ENCODE data around the gene LRRC4C.

Gene LRRC4C

GRCh38 chr11:41431784-41432183 lies 27.7 kb downstream of the LRRC4C start:
- no peak overlapping the region for H3K4me3 ChIP-seq (ENCODE audit: low read depth, low read length)
- DNase-seq (ENCODE audit: low read depth) = no peak

DNA sequence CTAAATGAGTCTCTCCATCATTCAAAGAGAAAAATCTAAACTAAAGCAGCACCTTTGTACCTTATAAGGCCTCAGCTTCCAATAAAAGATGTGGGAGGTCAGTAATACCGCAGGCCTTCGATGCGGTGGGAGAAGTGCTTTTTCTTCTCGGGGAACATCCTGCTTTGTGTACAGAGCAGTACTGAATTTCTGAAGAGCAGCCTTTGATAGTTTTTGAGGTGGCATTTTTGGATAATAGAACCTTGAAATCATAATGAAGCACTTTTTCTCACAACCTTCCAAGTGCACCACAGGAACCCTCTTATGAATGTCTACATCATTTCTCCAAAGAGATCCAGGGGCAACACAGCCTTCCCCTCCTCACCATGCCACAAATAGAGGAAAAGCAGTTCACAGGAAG lies 39.6 kb downstream of the LRRC4C start:
- DNase-seq (ENCODE audit: low read depth) = no peak

DNA sequence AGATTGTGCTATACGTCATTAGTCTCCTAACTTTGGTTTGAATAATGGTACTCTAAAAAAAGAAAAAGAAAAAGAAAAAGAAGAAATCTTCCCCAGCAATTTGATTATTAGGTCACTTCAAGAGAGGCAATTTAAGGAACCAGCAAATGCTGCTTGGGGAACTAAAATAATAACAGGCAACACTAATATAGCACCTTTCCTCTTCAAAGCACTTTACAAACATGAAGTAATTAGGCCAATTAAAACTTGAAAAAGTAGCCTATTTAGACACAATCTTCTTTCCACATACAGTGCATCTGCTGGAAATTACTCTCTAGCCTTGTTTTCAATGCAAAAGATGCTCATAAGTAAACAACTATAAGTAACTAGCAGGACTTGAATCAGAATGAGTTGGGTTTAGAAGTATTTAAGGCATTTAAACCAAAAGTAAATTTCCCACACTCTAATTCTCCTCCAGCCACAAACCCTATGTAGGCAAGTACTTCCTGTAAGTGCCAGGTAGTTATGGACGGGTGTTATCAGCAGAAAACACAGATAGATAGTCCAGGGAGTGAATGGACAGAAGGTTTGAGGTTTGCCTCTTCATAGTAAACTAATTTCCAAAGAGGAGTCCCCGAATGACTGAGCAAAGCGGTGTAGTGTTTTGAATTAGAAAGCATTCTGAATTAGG lies 44.5 kb downstream of the LRRC4C start:
- no peak for DNase-seq (ENCODE audit: low read depth)
- no peak overlapping the region for H3K4me3 ChIP-seq (ENCODE audit: low read depth, low read length)

More for the DNA sequence above, 39.6 kb downstream of the LRRC4C start:
- H3K4me3 ChIP-seq (ENCODE audit: low read depth, low read length) = no peak overlapping the region

GRCh38 chr11:41413843-41414242 lies 45.6 kb downstream of the LRRC4C start:
- no peak for DNase-seq (ENCODE audit: low read depth)
- no peak overlapping the region for H3K4me3 ChIP-seq (ENCODE audit: low read depth, low read length)

DNA sequence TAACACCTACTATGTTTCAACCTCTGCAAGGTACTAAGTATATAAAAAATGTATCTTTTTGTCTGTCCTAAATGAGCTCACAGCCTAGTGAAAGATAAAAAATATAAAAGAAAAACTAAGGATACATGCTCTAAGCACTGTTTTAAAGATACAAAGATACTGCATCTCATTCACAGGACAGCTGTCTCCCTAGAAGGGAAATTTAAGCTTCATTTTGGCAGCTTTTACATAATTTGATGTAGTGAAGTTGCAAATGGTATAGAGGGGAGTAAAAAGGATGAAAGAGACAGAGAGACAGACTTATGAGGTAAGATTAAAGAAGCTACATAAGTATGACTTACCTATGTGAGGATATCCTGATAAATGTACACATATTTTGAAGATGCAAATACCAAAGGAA lies 53.6 kb downstream of the LRRC4C start:
- DNase-seq (ENCODE audit: low read depth) = no peak
- H3K4me3 ChIP-seq (ENCODE audit: low read depth, low read length) = no peak overlapping the region

DNA sequence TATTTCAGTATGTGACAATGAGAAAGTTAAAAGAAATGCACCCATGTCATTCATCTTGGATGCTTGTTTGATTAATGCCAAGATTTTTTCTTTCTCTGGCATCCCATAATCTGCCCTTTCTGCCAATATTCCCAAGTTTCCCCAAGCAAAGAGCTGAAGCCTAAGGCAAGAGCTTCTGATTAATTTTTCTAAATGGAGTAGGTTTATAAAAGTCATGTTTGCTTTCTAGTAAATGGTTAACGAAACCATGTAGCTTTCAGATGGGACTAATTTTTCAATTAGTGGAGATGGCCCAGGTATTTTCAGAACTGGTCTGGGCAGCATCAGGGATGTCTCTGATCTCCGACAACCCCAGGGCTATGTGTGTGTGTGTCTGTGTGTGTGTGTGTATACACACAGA lies 55.3 kb downstream of the LRRC4C start:
- no peak for DNase-seq (ENCODE audit: low read depth)
- no peak overlapping the region for H3K4me3 ChIP-seq (ENCODE audit: low read depth, low read length)

GRCh38 chr11:41403458-41403857 lies 56.0 kb downstream of the LRRC4C start:
- no peak overlapping the region for H3K4me3 ChIP-seq (ENCODE audit: low read depth, low read length)
- no peak for DNase-seq (ENCODE audit: low read depth)

- no peak for DNase-seq (ENCODE audit: low read depth)
- H3K4me3 ChIP-seq (ENCODE audit: low read depth, low read length) = no peak overlapping the region
Measured at GRCh38 chr11:41400819-41401382, 58.6 kb downstream of the LRRC4C start.

GRCh38 chr11:41400124-41400523 lies 59.3 kb downstream of the LRRC4C start:
- no peak for DNase-seq (ENCODE audit: low read depth)
- H3K4me3 ChIP-seq (ENCODE audit: low read depth, low read length) = no peak overlapping the region

- H3K4me3 ChIP-seq (ENCODE audit: low read depth, low read length) = no peak overlapping the region
- no peak for DNase-seq (ENCODE audit: low read depth)
Measured at GRCh38 chr11:41399323-41399722, 60.1 kb downstream of the LRRC4C start.

GRCh38 chr11:41398175-41398574 lies 61.3 kb downstream of the LRRC4C start:
- DNase-seq (ENCODE audit: low read depth) = no peak
- H3K4me3 ChIP-seq (ENCODE audit: low read depth, low read length) = no peak overlapping the region

DNA sequence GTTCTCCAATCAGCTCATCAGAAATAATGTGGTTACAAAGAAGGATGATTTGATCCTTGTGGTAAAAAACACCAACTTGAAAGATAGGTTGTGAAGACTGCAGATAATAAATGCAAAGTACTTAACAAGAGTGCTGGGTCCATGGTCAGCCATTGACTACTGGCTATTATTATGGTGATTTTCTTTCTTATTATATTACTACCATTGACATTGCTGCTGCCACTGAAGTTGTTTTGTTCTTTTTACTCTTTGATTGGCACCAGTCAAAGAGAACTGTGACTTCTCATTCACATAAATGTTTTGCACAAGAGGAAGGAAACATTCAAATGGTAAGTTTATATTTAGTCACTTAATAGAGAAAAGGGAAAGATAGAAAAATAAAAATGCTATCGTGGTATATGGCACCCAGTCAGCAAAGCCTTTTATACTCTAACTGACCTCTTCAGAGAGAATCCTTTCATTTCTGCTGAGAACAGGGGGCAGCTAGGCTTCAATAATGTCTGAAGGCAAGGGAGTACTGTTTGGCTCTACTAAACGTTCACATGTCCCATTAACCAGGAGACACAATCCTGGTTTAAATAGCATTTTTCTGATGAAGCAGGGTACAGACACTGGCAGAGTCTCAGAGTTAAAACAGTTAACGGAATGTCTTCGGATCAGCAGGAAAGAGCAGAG lies 64.8 kb downstream of the LRRC4C start:
- no peak for DNase-seq (ENCODE audit: low read depth)
- no peak overlapping the region for H3K4me3 ChIP-seq (ENCODE audit: low read depth, low read length)

DNA sequence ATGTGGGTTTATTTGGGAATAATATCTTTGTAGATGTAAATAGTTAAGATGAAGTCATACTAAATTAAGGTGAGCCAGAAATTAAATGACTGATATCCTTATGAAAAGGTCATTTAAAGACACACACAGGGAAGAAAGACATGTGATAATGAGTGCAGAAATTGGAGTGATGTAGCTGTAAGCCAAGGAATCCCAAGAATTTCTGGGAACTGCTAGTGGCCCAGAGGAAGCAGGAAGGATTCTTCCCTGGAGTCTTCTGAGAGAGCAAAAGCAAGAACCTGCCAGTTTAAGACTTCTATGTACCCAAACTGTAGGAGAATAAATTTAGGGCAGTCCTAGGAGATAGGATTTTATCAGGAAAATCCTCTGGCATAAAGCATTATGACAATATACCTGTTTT lies 66.9 kb downstream of the LRRC4C start:
- DNase-seq (ENCODE audit: low read depth) = no peak
- H3K4me3 ChIP-seq (ENCODE audit: low read depth, low read length) = no peak overlapping the region

DNA sequence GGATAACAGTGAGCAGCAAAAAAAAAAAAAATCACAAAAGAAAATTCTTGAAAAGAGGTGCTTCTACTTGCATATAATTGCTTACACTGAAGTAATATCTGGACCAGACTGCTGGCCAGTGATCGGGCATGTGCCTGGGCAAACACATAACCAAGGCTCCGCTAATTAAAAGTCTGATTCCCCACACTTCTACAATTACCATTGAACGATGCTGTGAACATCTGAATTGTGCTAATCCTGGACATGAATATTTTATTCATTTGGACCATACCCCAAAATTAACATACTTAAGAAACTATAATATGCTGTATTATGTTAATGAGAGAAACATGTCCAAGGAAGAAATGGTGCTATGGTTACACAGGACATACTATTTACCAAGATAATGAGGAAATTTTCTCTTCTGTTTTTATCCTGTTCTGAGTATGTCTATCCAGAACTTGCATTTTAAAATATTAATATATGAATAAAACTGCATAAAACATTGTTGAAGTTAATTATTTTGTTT lies 69.8 kb downstream of the LRRC4C start:
- no peak for DNase-seq (ENCODE audit: low read depth)
- no peak overlapping the region for H3K4me3 ChIP-seq (ENCODE audit: low read depth, low read length)

- no peak overlapping the region for H3K4me3 ChIP-seq (ENCODE audit: low read depth, low read length)
- DNase-seq (ENCODE audit: low read depth) = no peak
Measured at GRCh38 chr11:41384329-41384728, 75.1 kb downstream of the LRRC4C start.

DNA sequence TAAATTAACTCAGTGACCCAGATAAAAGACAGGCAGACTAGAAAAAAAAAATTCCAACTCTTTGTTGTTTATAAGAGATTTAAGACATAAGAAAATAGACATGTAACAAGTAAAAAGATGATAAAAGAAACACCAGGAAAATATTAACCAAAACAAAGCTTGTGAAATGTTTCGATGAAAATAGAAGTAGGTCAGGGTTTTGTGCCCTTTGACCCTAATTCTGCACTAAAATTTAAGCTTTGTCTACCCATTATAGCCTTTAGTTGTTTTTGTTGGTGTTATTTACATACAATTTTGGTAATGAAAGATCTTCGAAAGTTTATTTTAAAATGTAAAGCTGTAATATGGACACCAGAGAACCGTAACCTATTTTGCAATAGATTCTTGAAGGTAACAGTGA lies 75.7 kb downstream of the LRRC4C start:
- no peak overlapping the region for H3K4me3 ChIP-seq (ENCODE audit: low read depth, low read length)
- no peak for DNase-seq (ENCODE audit: low read depth)

DNA sequence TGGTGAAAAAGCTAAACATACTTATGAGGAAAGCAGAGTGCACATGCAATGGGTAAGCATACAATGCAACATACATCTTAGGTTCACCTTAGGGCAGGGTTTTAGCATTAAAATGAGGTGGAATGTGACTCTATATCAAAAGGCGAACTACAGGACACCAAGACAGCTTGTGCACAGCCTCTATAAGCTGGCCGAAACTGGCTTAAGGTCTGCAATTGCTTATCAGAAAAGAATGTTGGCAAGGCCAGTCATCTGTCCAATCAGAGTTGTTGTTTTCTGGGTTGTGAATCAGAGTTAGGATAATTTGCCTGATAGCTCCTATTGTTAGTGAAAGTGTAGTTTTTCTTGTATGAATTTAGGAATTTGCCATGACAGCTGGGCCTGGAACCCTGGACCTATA lies 76.5 kb downstream of the LRRC4C start:
- no peak for DNase-seq (ENCODE audit: low read depth)
- H3K4me3 ChIP-seq (ENCODE audit: low read depth, low read length) = no peak overlapping the region

DNA sequence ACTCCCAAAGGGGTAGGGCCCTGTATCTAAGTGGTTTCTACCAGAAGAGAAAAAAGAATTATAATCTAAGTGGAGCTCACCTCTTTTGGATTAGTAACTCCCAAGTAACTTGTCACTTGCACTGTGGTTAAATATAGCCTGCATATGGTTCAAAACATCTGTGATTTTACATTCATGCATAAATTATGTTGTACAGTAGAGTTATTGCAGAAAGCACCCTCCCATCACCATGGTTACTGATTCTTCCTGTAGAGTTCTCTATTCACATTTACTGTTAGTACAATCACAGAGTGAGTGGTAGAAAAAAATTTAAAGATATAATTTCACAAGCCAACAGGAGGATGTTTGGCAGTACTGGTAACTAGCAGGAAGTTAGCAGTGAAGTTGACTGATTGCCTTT lies 80.4 kb downstream of the LRRC4C start:
- H3K4me3 ChIP-seq (ENCODE audit: low read depth, low read length) = no peak overlapping the region
- no peak for DNase-seq (ENCODE audit: low read depth)

DNA sequence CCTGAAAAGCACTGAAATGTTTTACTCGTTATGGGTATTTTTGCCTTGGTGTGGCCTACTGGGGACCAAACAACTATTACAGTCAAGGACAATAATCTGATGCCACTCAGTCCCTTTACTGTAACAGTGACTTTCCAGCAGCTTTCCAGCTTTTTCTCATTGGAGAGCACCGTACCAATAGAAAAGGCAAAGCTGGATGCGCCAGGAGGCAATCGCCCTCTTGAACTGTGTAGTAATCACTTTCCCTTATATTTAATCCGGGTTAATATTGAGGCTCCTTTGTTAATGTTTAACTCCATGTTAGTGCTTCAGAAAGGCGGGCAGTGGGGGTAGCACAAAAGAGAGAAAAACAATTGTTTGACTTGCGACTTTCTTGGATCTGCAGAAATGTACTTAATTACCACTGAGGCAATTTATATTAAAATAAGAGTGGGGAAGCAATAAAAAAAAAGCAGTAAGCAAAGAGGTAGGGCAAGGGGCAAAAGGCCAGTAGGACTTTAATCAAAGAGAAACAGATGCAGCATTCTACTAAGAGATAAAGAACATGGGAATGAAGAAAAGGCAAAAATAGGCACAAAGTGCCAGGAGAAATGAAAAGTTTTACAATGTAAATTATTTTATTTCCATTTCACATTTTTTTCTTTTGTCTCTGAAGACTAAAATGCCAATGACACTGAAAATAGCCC lies 81.6 kb downstream of the LRRC4C start:
- H3K4me3 ChIP-seq (ENCODE audit: low read depth, low read length) = no peak overlapping the region
- no peak for DNase-seq (ENCODE audit: low read depth)

DNA sequence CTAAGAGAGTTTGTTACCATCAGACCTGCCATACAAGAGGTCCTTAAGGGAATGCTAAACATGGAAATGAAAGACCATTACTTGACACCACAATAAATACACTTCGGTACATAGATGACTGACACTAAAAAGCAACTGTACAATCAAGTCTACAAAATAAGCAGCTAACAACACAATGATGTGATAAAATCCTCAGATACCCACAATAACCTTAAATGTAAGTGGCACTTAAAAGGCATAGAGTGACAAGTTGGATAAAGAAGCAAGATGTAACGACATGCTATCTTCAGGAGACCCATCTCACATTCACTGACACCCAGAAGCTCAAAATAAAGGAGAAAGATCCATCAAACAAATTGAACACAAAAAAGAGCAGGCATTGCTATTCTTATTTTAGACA lies 107.6 kb downstream of the LRRC4C start:
- H3K4me3 ChIP-seq (ENCODE audit: low read depth, low read length) = no peak overlapping the region
- DNase-seq (ENCODE audit: low read depth) = no peak
